Caco-2 (cell line): ENCODE measurements around the gene CBS. TPM values are rescaled to one million over a fixed set of nuclear protein-coding genes. Genes with fewer than 3 reads are reported as not detected.
A peak's percentile ranks its signal among the peaks of the same experiment; 100 is the strongest.
"Not testable (repeated sequence)": the region's sequence is repeated elsewhere in the genome, so short reads cannot be mapped to it uniquely, and the experiment has no call there.

ENCODE experiments used
- BruUV-seq: library from RNA; stranded (reverse); fragments of 400-500 nt; replicated peaks from 2 replicates; lab custom pipeline; 2021; lab: Mats Ljungman, UMichigan
- CTCF ChIA-PET: fragments of 300-600 bp; sonication (Branson Sonifier 250); formaldehyde crosslinking; loops from one replicate; lab custom pipeline; 2022; ENCODE audit warnings: antibody characterized with exemption; lab: Charles Lee
- POLR2A ChIA-PET: fragments of 300-600 bp; sonication (Branson Sonifier 250); formaldehyde crosslinking; loops from one replicate; lab custom pipeline; 2022; ENCODE audit warnings: antibody characterized with exemption; lab: Charles Lee
- DNase-seq, 2 experiments: peaks; one replicate each; pipeline versions ENCODE4 v3.0.0 to v3.0.0-alpha.2; 2020 to 2022
- H3K27me3 ChIP-seq: replicated peaks from 2 replicates; pipeline ENCODE4 v1.6.0; 2011; ENCODE audit warnings: low read length; ENCODE audit not compliant: control insufficient read depth, insufficient read depth
- H3K36me3 ChIP-seq: 2 replicates; pipeline ENCODE4 v1.5.1; 2011; ENCODE audit warnings: low read length; ENCODE audit not compliant: control insufficient read depth, insufficient read depth
- H3K4me1 ChIP-seq: fragments of 250-450 bp; sonication (Bioruptor Pico); 2 replicates; pipeline ENCODE4 v1.5.1; 2020; ENCODE audit warnings: mild to moderate bottlenecking
- H3K4me3 ChIP-seq: 2 replicates; pipeline ENCODE4 v1.5.1; 2011; ENCODE audit warnings: low read depth, mild to moderate bottlenecking, control low read depth, low read length
- H3K9me3 ChIP-seq: fragments of 250-450 bp; sonication (Bioruptor Pico); 2 replicates; pipeline ENCODE4 v1.5.1; 2020; ENCODE audit warnings: mild to moderate bottlenecking, moderate library complexity
- H3K27ac Mint-ChIP-seq: one replicate; pipeline ENCODE4 v1.8.0; 2022; ENCODE audit warnings: mixed read lengths; ENCODE audit not compliant: unreplicated experiment
- H3K27me3 Mint-ChIP-seq: one replicate; pipeline ENCODE4 v1.8.0; 2022; ENCODE audit warnings: mixed read lengths; ENCODE audit not compliant: insufficient read depth, unreplicated experiment
- H3K36me3 Mint-ChIP-seq: one replicate; pipeline ENCODE4 v1.8.0; 2022; ENCODE audit warnings: mild to moderate bottlenecking, mixed read lengths; ENCODE audit not compliant: insufficient read depth, unreplicated experiment
- H3K4me1 Mint-ChIP-seq: one replicate; pipeline ENCODE4 v1.8.0; 2022; ENCODE audit warnings: low read depth, mixed read lengths; ENCODE audit not compliant: unreplicated experiment
- H3K4me3 Mint-ChIP-seq: one replicate; pipeline ENCODE4 v1.8.0; 2022; ENCODE audit warnings: mild to moderate bottlenecking, moderate library complexity, mixed read lengths; ENCODE audit not compliant: unreplicated experiment
- H3K9me3 Mint-ChIP-seq: one replicate; pipeline ENCODE4 v1.8.0; 2022; ENCODE audit warnings: mixed read lengths; ENCODE audit not compliant: unreplicated experiment
- intact Hi-C: fragments of 100-400 bp; cut with micrococcal nuclease; formaldehyde crosslinking; loops from one replicate; pipeline ENCODE4 v1.10.0; 2022; ENCODE audit not compliant: unreplicated experiment
- total RNA-seq: library from RNA; stranded (reverse); gene quantifications from 2 replicates; pipeline ENCODE4 v1.2.3, GENCODE V29; 2022

CBS gene
- total RNA-seq, 1 experiment from 2014 or later, result 202 TPM

- POLR2A ChIA-PET, H3K9me3 Mint-ChIP-seq, CTCF ChIA-PET, H3K4me3 Mint-ChIP-seq, BruUV-seq, H3K36me3 ChIP-seq, H3K36me3 Mint-ChIP-seq, H3K27me3 ChIP-seq, H3K4me1 Mint-ChIP-seq, H3K4me3 ChIP-seq, intact Hi-C loops, H3K9me3 ChIP-seq, H3K27ac Mint-ChIP-seq, H3K4me1 ChIP-seq, H3K27me3 Mint-ChIP-seq, DNase-seq: not testable (repeated sequence)
These were observed 6.0 kb downstream of the CBS start for GRCh38 chr21:43069682-43070081.

DNA sequence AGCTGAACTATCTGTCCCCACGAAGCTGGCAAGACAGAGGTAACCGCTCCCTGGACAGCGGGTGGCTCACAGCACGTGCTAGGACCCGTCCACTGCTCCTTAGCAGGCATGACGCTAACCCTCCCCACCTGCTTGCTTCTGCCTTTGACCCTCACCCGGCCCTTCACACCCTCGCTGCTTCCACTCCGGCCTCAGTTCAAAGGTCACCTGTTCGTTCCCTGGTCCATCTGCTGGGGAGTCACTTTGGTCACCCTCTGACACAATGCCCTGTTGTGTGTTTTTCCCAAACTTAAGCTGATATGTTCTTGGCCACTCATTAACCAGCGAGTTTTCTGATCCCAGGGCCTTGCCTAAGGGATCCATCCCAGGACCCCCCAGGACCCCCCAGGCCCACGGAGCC is 7.6 kb downstream of the CBS start:
- H3K4me3 ChIP-seq, H3K9me3 Mint-ChIP-seq, H3K4me3 Mint-ChIP-seq, H3K4me1 Mint-ChIP-seq, H3K27me3 Mint-ChIP-seq, intact Hi-C loops, H3K36me3 Mint-ChIP-seq, H3K27me3 ChIP-seq, H3K27ac Mint-ChIP-seq, CTCF ChIA-PET, H3K9me3 ChIP-seq, BruUV-seq, H3K36me3 ChIP-seq, H3K4me1 ChIP-seq, POLR2A ChIA-PET: not testable (repeated sequence)
- DNase-seq, result peak in 1 of 2 experiments; percentile 33

DNA sequence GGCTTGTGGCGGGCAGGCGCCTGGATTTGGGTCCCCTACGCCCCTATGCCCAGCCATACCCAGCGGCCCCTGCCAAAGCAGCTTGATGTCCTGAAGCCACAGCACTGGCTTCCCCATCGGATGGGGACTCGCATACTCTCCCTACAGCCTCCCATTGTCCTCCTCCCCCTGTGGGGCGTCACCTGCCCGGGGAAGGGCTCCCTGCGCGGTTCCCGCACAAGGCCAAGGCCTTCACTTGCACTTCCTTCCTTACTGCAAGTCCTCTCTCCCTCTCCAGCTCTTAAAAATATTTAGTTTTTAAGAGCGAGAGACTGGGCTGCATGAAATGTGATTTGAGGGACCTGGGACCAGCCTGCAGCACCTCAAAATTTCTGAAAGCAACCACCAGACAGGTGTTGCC is 8.9 kb downstream of the CBS start:
- H3K4me3 ChIP-seq, POLR2A ChIA-PET, H3K4me1 ChIP-seq, H3K4me1 Mint-ChIP-seq, BruUV-seq, H3K36me3 ChIP-seq, H3K27me3 ChIP-seq, H3K27me3 Mint-ChIP-seq, H3K9me3 ChIP-seq, H3K27ac Mint-ChIP-seq, H3K36me3 Mint-ChIP-seq, H3K9me3 Mint-ChIP-seq, intact Hi-C loops, H3K4me3 Mint-ChIP-seq, CTCF ChIA-PET: not testable (repeated sequence)
- peak in 1 of 2 experiments; percentile 12 for DNase-seq

DNA sequence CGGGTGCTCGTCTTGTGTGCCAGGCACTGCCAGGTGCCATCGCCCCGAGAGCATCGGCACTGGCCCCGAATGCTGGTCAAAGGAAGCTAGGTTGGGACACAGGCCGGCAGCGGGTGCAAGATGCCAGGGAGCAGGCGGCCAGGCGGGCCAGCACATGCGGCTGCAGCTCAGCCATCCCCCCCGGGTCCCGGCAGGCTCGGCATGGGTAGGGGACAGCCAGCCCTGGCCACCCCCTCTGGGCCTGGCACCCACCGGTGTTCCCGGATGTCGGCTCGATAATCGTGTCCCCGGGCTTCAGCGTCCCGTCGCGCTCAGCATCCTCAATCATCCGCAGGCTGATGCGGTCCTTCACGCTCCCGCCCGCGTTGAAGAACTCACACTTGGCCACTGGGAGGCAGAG is 9.6 kb downstream of the CBS start:
- CTCF ChIA-PET, H3K36me3 ChIP-seq, H3K4me3 ChIP-seq, H3K4me1 ChIP-seq, H3K27ac Mint-ChIP-seq, H3K36me3 Mint-ChIP-seq, H3K27me3 Mint-ChIP-seq, H3K27me3 ChIP-seq, POLR2A ChIA-PET, H3K9me3 ChIP-seq, H3K9me3 Mint-ChIP-seq, BruUV-seq, intact Hi-C loops, H3K4me1 Mint-ChIP-seq, H3K4me3 Mint-ChIP-seq: not testable (repeated sequence)
- peak in 1 of 2 experiments; percentile 1 for DNase-seq

DNA sequence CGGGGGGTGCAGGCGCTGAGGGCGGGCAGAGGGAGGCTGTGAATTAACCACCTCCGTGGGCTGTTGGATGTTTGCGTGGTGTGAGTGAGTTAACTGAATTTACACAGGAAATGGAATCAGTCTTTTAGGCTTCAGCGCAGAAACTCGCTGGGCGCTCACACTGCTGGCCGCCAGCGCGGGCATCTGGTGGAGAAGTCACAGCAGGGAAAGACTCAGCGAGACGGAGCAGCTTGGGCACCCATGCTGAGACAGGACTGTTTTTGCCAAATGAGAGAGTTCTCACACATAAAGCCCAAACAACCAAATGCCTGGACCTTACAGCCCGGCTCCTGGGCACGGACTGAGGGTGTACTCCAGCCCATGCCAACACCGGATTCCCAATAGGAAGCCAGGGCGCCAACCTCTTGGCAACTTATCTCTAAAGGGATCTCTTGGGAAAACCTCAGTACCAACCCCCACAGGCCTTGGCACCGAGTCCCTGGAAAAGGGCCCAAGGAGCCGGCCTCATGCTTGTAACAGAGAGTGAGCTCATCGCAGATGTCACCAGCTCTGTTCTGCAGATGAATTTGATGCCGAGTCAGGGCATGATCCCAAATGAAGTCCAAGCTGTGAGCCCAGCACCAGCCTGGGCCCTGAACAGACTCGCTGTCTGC is 11.2 kb downstream of the CBS start:
- H3K4me3 Mint-ChIP-seq, POLR2A ChIA-PET, H3K27me3 ChIP-seq, H3K27me3 Mint-ChIP-seq, H3K4me3 ChIP-seq, H3K9me3 Mint-ChIP-seq, H3K4me1 ChIP-seq, H3K36me3 Mint-ChIP-seq, intact Hi-C loops, H3K36me3 ChIP-seq, DNase-seq, BruUV-seq, H3K4me1 Mint-ChIP-seq, H3K27ac Mint-ChIP-seq, CTCF ChIA-PET, H3K9me3 ChIP-seq: not testable (repeated sequence)

DNA sequence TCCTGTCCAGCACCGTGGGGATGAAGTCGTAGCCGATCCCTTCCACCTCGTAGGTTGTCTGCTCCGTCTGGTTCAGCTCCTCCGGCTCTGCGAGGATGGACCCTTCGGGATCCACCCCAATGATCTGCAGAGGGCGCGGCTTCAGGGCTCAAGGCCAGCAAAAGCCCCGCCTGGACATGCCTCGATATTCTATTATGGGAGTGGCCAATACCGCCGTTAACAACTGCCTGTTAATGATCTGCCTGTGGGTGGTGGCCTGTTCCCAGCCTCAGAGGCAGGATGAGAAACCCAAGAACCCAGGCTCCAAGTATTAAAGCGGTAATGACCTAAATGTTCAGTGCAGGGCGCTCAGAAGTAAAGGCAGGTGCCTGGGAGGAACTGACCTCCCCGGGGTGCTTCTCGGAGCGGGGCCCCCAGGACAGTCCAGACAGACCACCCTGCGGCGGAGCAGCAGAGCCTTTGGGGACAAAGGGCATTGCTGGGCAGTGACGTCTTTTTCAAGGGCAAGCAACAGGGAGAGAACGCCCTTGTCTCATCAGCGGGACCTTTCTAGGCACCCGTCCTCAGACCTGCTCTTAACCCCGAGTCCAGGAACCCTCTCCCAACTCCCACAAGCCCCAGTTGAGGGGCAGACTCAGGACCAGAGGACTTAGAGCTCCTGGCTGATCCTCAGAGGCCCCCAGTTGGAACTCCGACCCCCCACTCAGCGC is 12.5 kb downstream of the CBS start:
- H3K4me3 Mint-ChIP-seq, H3K4me1 ChIP-seq, H3K27me3 Mint-ChIP-seq, H3K4me1 Mint-ChIP-seq, H3K9me3 ChIP-seq, H3K36me3 ChIP-seq, CTCF ChIA-PET, H3K9me3 Mint-ChIP-seq, H3K36me3 Mint-ChIP-seq, BruUV-seq, H3K4me3 ChIP-seq, intact Hi-C loops, H3K27me3 ChIP-seq, H3K27ac Mint-ChIP-seq, POLR2A ChIA-PET: not testable (repeated sequence)
- peak in 1 of 2 experiments; percentile 7 for DNase-seq

DNA sequence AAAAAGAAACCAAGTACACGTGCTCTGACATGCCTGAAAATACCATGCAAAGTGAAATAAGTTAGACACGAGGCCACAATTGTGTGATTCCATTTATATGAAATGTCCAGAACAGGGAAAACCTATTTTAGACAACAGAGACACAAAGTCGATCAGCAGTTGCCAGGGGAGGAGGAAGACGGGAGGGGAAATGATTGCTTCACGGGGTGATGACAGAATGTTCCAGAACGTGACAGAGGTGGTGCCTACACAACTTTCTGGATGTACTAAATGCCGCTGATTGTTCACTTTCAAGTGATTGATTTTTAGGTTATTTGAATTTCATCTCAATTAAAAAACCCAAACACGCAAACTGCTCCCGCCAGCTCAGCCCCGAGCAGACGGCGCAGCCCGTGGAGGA is 22.5 kb downstream of the CBS start:
- H3K36me3 Mint-ChIP-seq, H3K4me1 ChIP-seq, intact Hi-C loops, H3K4me1 Mint-ChIP-seq, H3K4me3 Mint-ChIP-seq, H3K27me3 ChIP-seq, H3K27me3 Mint-ChIP-seq, CTCF ChIA-PET, H3K36me3 ChIP-seq, H3K9me3 Mint-ChIP-seq, DNase-seq, H3K9me3 ChIP-seq, H3K27ac Mint-ChIP-seq, H3K4me3 ChIP-seq, POLR2A ChIA-PET: not testable (repeated sequence)
- TSS peak; percentile 50 for BruUV-seq
